Neural crest cell (in vitro differentiated cells): ENCODE measurements around the gene FNBP1L. TPM values are rescaled to one million over a fixed set of nuclear protein-coding genes. Genes with fewer than 3 reads are reported as not detected.

Experiments used
- DNase-seq: peaks from one replicate; pipeline ENCODE4 v3.0.0; 2021; ENCODE audit warnings: low read depth, mixed read lengths, low spot score
- H3K27ac Mint-ChIP-seq: one replicate; pipeline ENCODE4 v1.8.0; 2021; ENCODE audit warnings: mild to moderate bottlenecking, mixed read lengths; ENCODE audit not compliant: unreplicated experiment
- H3K27me3 Mint-ChIP-seq: 2 replicates; pipeline ENCODE4 v1.8.0; 2021; ENCODE audit warnings: low read depth, mild to moderate bottlenecking, mixed read lengths
- H3K36me3 Mint-ChIP-seq: 2 replicates; pipeline ENCODE4 v1.8.0; 2021; ENCODE audit warnings: low read depth, mild to moderate bottlenecking, mixed read lengths
- H3K4me1 Mint-ChIP-seq: 2 replicates; pipeline ENCODE4 v1.8.0; 2021; ENCODE audit warnings: mixed read lengths
- H3K4me3 Mint-ChIP-seq: one replicate; pipeline ENCODE4 v1.8.0; 2021; ENCODE audit warnings: mild to moderate bottlenecking, mixed read lengths
- H3K9me3 Mint-ChIP-seq: 2 replicates; pipeline ENCODE4 v1.8.0; 2021; ENCODE audit warnings: mixed read lengths
- total RNA-seq: library from RNA; stranded (reverse); gene quantifications from 2 replicates; pipeline ENCODE4 v1.2.1, GENCODE V29; 2021
- TF ChIP-seq, protein P1 (sequence below): fragments of 200-600 bp; sonication (generic); conservative IDR thresholded peaks from 2 replicates; pipeline ENCODE4 v1.5.0; 2021; ENCODE audit warnings: antibody characterized with exemption, mild to moderate bottlenecking

Gene FNBP1L
- total RNA-seq, 1 donor from 2014 or later: 60.9 TPM

DNA sequence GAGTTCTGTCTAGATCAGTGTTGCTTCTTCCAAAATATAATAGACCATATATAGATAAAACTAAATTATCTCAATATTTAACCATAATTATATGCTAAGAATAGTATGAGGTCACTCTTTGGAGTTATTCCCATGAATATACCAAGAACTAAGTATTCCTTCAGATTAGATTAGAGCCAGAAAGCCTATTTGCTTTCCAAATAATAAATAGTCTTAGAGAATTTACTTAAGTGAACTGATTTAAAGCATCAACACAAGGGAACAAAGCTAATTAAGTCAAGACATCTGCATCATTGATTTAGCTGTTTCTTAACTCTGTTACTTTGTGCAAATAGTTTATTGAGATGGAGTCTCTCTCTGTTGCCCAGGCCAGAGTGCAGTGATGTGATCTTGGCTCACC, 35.7 kb downstream of the FNBP1L start:
- Mint-ChIP-seq H3K4me1 (peaks cover 9% of the 10 kb centered on the region), H3K9me3 (peaks cover 14% of the 10 kb centered on the region), H3K27ac (no peak overlapping the region), H3K36me3 (peaks cover 17% of the 10 kb centered on the region), H3K27me3 (no peaks in the 10 kb centered on the region), H3K4me3 (no peak overlapping the region)
- TF ChIP-seq, protein P1, sequence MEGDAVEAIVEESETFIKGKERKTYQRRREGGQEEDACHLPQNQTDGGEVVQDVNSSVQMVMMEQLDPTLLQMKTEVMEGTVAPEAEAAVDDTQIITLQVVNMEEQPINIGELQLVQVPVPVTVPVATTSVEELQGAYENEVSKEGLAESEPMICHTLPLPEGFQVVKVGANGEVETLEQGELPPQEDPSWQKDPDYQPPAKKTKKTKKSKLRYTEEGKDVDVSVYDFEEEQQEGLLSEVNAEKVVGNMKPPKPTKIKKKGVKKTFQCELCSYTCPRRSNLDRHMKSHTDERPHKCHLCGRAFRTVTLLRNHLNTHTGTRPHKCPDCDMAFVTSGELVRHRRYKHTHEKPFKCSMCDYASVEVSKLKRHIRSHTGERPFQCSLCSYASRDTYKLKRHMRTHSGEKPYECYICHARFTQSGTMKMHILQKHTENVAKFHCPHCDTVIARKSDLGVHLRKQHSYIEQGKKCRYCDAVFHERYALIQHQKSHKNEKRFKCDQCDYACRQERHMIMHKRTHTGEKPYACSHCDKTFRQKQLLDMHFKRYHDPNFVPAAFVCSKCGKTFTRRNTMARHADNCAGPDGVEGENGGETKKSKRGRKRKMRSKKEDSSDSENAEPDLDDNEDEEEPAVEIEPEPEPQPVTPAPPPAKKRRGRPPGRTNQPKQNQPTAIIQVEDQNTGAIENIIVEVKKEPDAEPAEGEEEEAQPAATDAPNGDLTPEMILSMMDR: no peak
- DNase-seq: no peak

DNA sequence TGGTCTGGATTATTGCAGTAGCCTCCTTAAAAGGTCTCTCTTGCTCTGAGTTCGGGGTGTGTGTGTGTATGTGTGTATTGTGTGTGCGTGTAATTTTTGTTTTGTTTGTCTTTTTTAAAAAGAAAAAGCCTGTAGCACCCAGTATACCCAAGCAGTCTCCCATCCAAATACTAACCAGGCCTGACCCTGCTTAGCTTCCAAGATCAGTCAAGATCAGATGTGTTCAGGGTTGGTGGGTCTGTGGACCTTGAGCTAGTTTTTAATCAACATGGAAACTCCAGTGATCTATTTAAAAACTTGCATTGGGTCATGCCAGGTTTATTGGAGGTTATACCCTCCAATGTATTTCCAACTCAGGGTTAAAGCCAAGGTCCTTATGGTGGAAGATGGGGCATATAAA, 40.3 kb downstream of the FNBP1L start:
- TF ChIP-seq, protein P1: no peak
- no peaks in the 10 kb centered on the region for H3K27me3 Mint-ChIP-seq
- no peak overlapping the region for H3K4me3 Mint-ChIP-seq
- H3K27ac Mint-ChIP-seq: no peak overlapping the region
- H3K36me3 Mint-ChIP-seq: peaks cover 2% of the 10 kb centered on the region
- DNase-seq: no peak
- peaks cover 13% of the 10 kb centered on the region for H3K4me1 Mint-ChIP-seq
- H3K9me3 Mint-ChIP-seq: no peaks in the 10 kb centered on the region

DNA sequence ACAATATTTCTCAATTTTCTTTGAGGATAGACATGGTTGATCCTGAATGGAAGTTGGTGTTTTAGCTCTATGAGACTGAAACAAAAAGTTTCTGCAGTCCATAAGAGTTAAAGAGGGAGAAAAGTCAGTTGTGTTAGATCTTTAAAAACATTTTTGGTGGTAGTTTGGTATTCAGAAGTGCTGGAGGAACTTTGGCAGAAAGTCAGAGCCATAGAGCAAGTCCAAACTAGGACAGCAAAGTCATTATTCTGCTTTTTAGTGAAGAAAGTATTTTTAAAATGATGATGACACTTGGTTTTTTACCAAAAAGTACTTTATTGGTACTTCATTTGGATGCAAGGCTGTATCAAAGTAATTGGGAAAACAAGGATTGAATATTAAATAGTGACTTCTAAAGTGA, 41.8 kb downstream of the FNBP1L start:
- TF ChIP-seq, protein P1: no peak
- H3K36me3 Mint-ChIP-seq: peaks cover 5% of the 10 kb centered on the region
- H3K27me3 Mint-ChIP-seq: no peaks in the 10 kb centered on the region
- peaks cover 7% of the 10 kb centered on the region for H3K4me1 Mint-ChIP-seq
- no peak for DNase-seq
- no peak overlapping the region for H3K4me3 Mint-ChIP-seq
- no peak overlapping the region for H3K27ac Mint-ChIP-seq
- peaks cover 3% of the 10 kb centered on the region for H3K9me3 Mint-ChIP-seq

DNA sequence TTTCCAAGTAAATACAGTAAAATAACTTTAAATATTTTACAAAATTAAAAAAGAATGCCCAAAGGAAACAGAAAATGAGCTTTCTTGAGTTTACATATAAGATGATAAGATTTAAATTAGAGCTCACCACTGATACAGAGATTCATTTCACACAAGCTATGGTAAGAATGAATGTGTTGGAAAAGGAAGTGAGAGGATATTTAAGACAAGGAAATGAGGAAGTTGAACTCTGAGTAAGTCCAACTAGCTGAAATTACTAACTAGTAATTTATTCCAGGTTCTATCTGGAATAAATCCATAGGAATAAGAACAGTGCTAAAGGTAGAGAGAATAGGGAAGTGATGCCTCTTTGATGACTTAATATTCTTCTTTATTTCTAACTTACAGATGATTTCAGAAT, 42.4 kb downstream of the FNBP1L start:
- TF ChIP-seq, protein P1: no peak
- no peak overlapping the region for H3K4me3 Mint-ChIP-seq
- no peaks in the 10 kb centered on the region for H3K27me3 Mint-ChIP-seq
- peaks cover 8% of the 10 kb centered on the region for H3K9me3 Mint-ChIP-seq
- no peak for DNase-seq
- H3K27ac Mint-ChIP-seq: no peak overlapping the region
- peaks cover 7% of the 10 kb centered on the region for H3K36me3 Mint-ChIP-seq
- peaks cover 7% of the 10 kb centered on the region for H3K4me1 Mint-ChIP-seq

DNA sequence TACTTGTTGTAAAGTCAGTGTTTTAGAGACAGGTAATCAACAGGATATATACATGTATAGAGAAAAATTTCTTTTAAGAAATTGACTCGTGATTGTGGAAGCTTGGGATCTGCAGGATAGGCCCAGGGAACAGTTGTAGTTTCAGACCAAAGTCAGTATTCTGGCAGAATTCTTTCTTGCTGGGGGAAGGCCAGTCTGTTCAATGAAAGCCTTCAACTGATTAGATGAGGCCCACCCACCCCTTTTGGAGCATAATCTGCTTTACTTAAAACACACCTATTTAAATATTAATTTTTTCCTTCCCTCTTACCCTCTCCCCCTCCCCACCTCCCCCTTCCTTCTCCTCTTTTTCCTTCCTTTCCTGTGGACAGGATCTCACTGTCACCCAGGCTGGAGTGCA, 48.0 kb downstream of the FNBP1L start:
- H3K9me3 Mint-ChIP-seq: peaks cover 8% of the 10 kb centered on the region
- no peak overlapping the region for H3K4me3 Mint-ChIP-seq
- H3K36me3 Mint-ChIP-seq: peaks cover 8% of the 10 kb centered on the region
- H3K27ac Mint-ChIP-seq: no peak overlapping the region
- no peak for DNase-seq
- TF ChIP-seq, protein P1: no peak
- no peaks in the 10 kb centered on the region for H3K4me1 Mint-ChIP-seq
- no peaks in the 10 kb centered on the region for H3K27me3 Mint-ChIP-seq

DNA sequence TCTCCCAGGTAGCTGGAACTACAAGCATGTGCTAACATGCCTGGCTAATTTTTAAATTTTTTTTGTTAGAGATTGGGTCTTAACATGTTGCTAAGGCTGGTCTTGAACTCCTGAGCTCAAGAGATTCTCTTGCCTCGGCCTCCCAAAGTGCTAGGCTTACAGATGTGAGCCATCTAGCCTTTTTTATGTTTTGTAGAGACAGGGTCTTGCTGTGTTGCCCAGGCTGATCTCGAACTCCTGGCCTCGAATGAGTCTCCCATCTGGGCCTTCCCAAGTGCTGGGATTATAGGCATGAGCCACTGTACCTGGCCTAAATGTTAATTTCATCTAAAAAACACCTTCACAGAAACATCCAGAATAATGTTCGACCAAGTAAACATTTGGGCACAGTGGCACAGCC, 48.6 kb downstream of the FNBP1L start:
- Mint-ChIP-seq H3K27ac (no peak overlapping the region), H3K27me3 (no peaks in the 10 kb centered on the region), H3K36me3 (peaks cover 8% of the 10 kb centered on the region), H3K4me3 (no peak overlapping the region), H3K9me3 (peaks cover 8% of the 10 kb centered on the region), H3K4me1 (no peaks in the 10 kb centered on the region)
- DNase-seq: no peak
- TF ChIP-seq, protein P1: no peak
